IPS-18c (cell line): ENCODE data around the gene MAB21L2.
A peak's percentile ranks its signal among the peaks of the same experiment; 100 is the strongest.

Experiments
- H3K4me3 ChIP-seq: 2 replicates; pipeline ENCODE4 v1.7.0; 2013; ENCODE audit warnings: low read depth, mild to moderate bottlenecking, low read length, moderate library complexity; ENCODE audit not compliant: insufficient read depth
- H3K9me3 ChIP-seq: one replicate; pipeline ENCODE4 v1.6.1; 2013; ENCODE audit warnings: mild to moderate bottlenecking, low read length, moderate library complexity; ENCODE audit not compliant: control insufficient read depth, insufficient read depth

MAB21L2 gene

GRCh38 chr4:150589157-150589556 lies 7.2 kb downstream of the MAB21L2 start:
- no peaks in the 10 kb centered on the region for H3K9me3 ChIP-seq
- H3K4me3 ChIP-seq, result no peak overlapping the region

- Histone ChIP-seq H3K4me3 (no peak overlapping the region), H3K9me3 (no peaks in the 10 kb centered on the region)
Observed at GRCh38 chr4:150590631-150591030, 8.7 kb downstream of the MAB21L2 start.

GRCh38 chr4:150591406-150591805 lies 9.5 kb downstream of the MAB21L2 start:
- no peaks in the 10 kb centered on the region for H3K9me3 ChIP-seq

GRCh38 chr4:150591904-150592303 lies 10.0 kb downstream of the MAB21L2 start:
- 0 out of 2 replicates have a peak overlapping the region, but pooled peaks have one; percentile 21 for H3K4me3 ChIP-seq

More at GRCh38 chr4:150591406-150591805, 9.5 kb downstream of the MAB21L2 start:
- peak overlapping the region; percentile 21; the same call in 1 of the 2 replicates for H3K4me3 ChIP-seq

DNA sequence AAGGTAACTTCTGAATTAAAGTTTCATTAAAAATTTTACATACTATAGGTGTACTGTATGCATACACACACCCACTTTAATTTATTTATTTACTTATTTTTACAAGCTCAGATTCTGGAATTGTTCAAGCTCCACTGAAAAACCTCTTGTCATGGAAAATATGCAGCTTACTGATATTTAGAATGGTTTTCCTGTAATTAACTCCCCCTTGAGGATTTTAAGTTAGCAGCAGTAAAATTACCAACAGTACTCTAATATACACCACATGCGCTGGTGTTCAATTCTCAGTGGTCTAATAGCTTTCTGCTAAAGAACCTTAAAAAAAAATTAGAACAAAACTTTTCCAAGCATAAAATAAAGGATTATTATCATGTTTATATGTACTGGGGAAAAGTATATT lies 12.0 kb downstream of the MAB21L2 start:
- no peak overlapping the region for H3K4me3 ChIP-seq
- H3K9me3 ChIP-seq, result no peaks in the 10 kb centered on the region

More at GRCh38 chr4:150591904-150592303, 10.0 kb downstream of the MAB21L2 start:
- no peaks in the 10 kb centered on the region for H3K9me3 ChIP-seq

GRCh38 chr4:150598909-150599308 lies 17.0 kb downstream of the MAB21L2 start:
- no peak overlapping the region for H3K4me3 ChIP-seq

DNA sequence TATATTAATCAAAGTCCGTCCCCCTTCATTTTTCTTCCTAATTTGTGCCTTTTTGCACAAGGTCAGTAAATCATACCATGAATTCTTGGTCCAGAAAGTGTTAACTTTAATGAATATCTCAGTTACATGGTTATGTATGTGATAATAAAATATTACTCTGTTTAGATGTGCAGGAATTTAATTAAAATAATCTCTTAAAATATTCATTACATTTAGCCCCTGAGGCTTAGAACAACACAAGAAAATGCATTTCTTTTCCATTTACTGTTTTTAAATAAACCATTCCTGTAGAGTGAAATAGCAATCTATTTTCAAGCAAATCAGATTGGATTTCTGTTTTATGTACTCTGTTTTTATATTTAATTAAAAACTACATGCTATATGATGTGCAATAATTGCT lies 17.6 kb downstream of the MAB21L2 start:
- Histone ChIP-seq H3K9me3 (no peaks in the 10 kb centered on the region), H3K4me3 (no peak overlapping the region)

More at GRCh38 chr4:150598909-150599308, 17.0 kb downstream of the MAB21L2 start:
- H3K9me3 ChIP-seq, result no peaks in the 10 kb centered on the region

GRCh38 chr4:150600812-150601445 lies 19.0 kb downstream of the MAB21L2 start:
- H3K4me3 ChIP-seq, result no peak overlapping the region
- no peaks in the 10 kb centered on the region for H3K9me3 ChIP-seq

DNA sequence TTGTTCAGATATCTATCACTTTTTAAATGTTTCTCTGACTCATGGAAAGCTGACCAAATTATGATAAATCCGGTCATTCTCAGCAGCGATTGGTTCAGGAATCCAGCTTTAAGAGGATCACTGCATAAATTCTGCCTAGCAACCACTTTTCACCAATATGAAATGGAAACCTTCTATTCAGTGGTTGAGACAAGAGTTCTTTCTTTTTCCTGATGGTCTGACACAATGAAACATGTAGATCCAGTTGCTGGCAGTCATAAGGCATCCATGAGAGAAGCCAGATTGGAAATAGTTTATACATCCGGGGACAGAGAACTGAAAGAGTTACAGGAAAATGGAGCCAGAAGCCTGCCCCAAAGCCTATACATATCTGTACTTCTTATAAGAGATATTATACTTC lies 27.2 kb downstream of the MAB21L2 start:
- Histone ChIP-seq H3K4me3 (no peak overlapping the region), H3K9me3 (no peaks in the 10 kb centered on the region)

DNA sequence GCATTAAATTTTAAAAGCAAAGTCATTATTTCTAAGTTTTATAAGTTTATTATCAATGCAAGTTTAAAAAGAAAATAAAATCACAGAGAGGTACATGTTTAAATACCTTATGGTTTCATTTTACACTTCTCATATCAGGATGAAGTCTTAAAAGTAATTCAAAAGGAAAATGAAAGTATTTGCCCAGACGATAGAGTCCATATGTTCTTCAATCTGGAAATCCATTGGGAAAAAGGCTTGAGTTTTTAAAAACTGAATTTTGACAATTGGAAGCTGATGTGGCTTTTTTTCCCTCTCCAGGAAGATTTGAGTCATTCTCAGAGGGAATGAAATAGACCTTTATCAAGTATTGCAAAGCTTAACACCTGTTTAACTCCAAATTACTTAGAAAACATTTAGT lies 37.1 kb downstream of the MAB21L2 start:
- Histone ChIP-seq H3K4me3 (no peak overlapping the region), H3K9me3 (no peaks in the 10 kb centered on the region)

- Histone ChIP-seq H3K9me3 (no peaks in the 10 kb centered on the region), H3K4me3 (no peak overlapping the region)
Observed at GRCh38 chr4:150624055-150624454, 42.1 kb downstream of the MAB21L2 start.

DNA sequence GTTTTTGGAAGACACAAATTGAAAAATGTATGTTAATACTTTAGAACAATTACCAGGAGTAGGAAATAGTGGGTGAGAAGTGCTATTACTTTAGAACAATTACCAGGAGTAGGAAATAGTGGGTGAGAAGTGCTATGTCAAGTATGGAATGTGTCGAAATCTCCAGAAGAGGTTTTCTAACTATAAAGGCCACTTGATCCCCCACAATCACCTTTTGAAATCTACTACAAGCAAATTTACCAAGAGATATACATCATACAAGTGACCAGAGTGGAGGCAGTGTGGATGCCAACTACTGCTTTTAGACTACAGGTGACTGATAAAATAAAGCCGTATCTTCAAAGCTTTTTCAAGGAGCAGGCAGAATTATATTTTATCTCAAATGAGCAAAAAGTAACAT lies 43.1 kb downstream of the MAB21L2 start:
- H3K4me3 ChIP-seq, result no peak overlapping the region

GRCh38 chr4:150628073-150628472 lies 46.1 kb downstream of the MAB21L2 start:
- H3K9me3 ChIP-seq, result no peaks in the 10 kb centered on the region
- no peak overlapping the region for H3K4me3 ChIP-seq

More for the DNA sequence above, 43.1 kb downstream of the MAB21L2 start:
- H3K9me3 ChIP-seq, result no peaks in the 10 kb centered on the region

DNA sequence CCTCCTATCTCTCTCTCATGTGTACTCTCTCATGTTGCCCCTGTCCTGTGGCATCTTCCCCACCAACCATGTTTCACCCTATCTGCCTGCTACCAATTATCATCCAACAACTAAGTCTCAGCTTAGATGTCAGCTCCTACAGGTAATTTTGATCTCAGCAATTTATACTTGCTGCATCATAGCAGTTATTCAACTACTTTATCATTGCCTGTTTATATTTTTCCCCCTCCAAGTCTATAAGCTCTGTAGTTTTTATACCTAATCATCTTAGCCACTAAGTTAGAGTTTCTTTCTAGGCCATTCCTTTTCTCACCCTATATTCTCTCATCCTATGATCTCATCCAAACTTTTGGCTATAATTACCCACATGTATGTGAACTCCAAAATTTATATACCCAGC lies 50.7 kb downstream of the MAB21L2 start:
- Histone ChIP-seq H3K9me3 (no peaks in the 10 kb centered on the region), H3K4me3 (no peak overlapping the region)
